Keratinocyte (primary cell): ENCODE results near the gene KCNH2.

ENCODE experiments used
- EZH2 ChIP-seq: IDR thresholded peaks from one replicate; pipeline ENCODE4 v1.6.1; 2012; ENCODE audit warnings: inconsistent platforms, mild to moderate bottlenecking, low read length, moderate library complexity
- TF ChIP-seq, protein P1 (sequence below), 3 experiments: IDR thresholded peaks in 1 of 3; conservative IDR thresholded peaks in 1 of 3; optimal IDR thresholded peaks in 1 of 3; 2 replicates in 2 of 3; 3 replicates in 1 of 3; pipeline versions ENCODE3 to v1.5.1; 2011; ENCODE audit warnings: low read length in 3 of 3, mild to moderate bottlenecking in 3 of 3, moderate library complexity in 2 of 3, control low read depth in 1 of 3, inconsistent platforms in 1 of 3; ENCODE audit not compliant: insufficient read depth in 2 of 3; ENCODE audit errors: extremely low read depth in 1 of 3

DNA sequence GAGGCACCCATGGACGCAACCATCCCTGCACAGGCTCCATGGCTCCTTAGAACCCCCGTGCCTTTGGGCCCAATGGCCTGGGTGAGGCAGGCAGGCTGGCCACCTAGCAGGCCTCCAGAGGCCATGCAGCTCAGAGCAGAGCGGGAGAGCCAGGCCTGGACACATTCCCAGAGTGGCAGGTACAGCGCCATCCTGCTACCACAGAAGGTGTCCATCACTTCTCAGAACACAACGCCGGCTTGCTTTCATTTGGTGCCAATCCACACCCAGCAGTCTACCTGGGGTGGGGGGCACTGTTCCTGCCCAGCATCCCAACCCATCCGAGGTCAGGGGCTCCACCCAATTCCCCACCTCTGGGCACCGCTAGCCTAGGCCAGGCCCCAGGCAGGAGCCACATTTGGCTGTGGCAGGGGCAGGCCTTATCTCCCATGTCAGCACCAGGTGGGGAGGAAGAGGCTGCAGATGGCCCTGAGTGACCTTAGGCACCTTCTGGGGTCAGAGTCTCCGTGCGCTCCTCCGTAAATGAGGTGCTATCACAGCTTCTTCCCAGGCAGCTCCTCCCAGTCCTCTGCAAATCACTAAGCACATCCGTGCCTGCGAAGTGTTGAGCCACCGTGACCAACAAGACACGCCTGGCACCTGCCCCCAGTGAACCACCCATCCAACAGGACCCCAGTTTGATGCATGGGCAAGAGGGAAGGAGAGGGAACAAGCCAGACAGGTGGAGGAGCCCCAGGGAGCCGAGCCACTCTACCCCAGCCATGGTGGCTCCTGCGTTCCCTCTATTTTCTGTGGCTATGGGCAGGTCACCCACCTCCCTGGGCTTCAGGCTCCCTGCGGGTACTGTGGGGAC lies 14.2 kb downstream of the KCNH2 start:
- TF ChIP-seq, protein P1, sequence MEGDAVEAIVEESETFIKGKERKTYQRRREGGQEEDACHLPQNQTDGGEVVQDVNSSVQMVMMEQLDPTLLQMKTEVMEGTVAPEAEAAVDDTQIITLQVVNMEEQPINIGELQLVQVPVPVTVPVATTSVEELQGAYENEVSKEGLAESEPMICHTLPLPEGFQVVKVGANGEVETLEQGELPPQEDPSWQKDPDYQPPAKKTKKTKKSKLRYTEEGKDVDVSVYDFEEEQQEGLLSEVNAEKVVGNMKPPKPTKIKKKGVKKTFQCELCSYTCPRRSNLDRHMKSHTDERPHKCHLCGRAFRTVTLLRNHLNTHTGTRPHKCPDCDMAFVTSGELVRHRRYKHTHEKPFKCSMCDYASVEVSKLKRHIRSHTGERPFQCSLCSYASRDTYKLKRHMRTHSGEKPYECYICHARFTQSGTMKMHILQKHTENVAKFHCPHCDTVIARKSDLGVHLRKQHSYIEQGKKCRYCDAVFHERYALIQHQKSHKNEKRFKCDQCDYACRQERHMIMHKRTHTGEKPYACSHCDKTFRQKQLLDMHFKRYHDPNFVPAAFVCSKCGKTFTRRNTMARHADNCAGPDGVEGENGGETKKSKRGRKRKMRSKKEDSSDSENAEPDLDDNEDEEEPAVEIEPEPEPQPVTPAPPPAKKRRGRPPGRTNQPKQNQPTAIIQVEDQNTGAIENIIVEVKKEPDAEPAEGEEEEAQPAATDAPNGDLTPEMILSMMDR (optimal IDR thresholded peaks at IDR 0.05 in 1 of 3, IDR thresholded peaks at IDR 0.05 in 1 of 3, conservative IDR thresholded peaks at IDR 0.05 in 1 of 3; ENCODE audit: extremely low read depth in 1 of 3, insufficient read depth in 2 of 3, low read length in 3 of 3) = no peak
- TF ChIP-seq EZH2 = no peak
